Activated CD4-positive, alpha-beta T cell treated with anti-CD3 and anti-CD28 coated beads for 36 hours (primary cell): Measurements from ENCODE around the gene OXCT1. TPM values are rescaled to one million over a fixed set of nuclear protein-coding genes. Genes with fewer than 3 reads are reported as not detected.

Experiments
- ATAC-seq: fragments of 200-7000 bp; cut with Tn5 transposase; one replicate; pipeline ENCODE4 v1.10.0; 2021; ENCODE audit warnings: mild to moderate bottlenecking, moderate library complexity
- CTCF ChIA-PET: fragments of 350-600 bp; sonication (Branson Sonifier 250); formaldehyde crosslinking; loops from one replicate; lab custom pipeline; 2021; ENCODE audit warnings: antibody characterized with exemption; lab: Charles Lee
- POLR2A ChIA-PET: fragments of 350-600 bp; sonication (Branson Sonifier 250); formaldehyde crosslinking; loops from one replicate; lab custom pipeline; 2021; ENCODE audit warnings: antibody characterized with exemption, inconsistent platforms; lab: Charles Lee
- DNase-seq: peaks from one replicate; pipeline ENCODE4 v3.0.0-alpha.2; 2020
- H3K27ac Mint-ChIP-seq: one replicate; pipeline ENCODE4 v1.8.0; 2021; ENCODE audit warnings: mixed read lengths
- H3K27me3 Mint-ChIP-seq: one replicate; pipeline ENCODE4 v1.8.0; 2021; ENCODE audit warnings: mixed read lengths
- H3K36me3 Mint-ChIP-seq: one replicate; pipeline ENCODE4 v1.8.0; 2021; ENCODE audit warnings: low read depth, mixed read lengths
- H3K4me1 Mint-ChIP-seq: one replicate; pipeline ENCODE4 v1.8.0; 2021; ENCODE audit warnings: mixed read lengths
- H3K4me3 Mint-ChIP-seq: one replicate; pipeline ENCODE4 v1.8.0; 2021; ENCODE audit warnings: mild to moderate bottlenecking, moderate library complexity, mixed read lengths
- H3K9me3 Mint-ChIP-seq: one replicate; pipeline ENCODE4 v1.8.0; 2021; ENCODE audit warnings: low read depth, mixed read lengths
- intact Hi-C, 2 experiments: fragments of 100-400 bp; cut with DNase I in 1 of 2; cut with micrococcal nuclease in 1 of 2; formaldehyde crosslinking; loops; one replicate each; pipeline versions ENCODE4 v1.14.2 to v1.15.1; 2022 to 2024; cut with DNase I, micrococcal nuclease
- total RNA-seq, 2 experiments: library from RNA; stranded (reverse); gene quantifications; one replicate each; pipeline ENCODE4 v1.2.3, GENCODE V29; 2021

The OXCT1 gene
- total RNA-seq, 2 experiments from 2014 or later = 70.3 to 91.4 TPM

GRCh38 chr5:41683181-41683580 is 187.0 kb downstream of the OXCT1 start:
- Mint-ChIP-seq H3K4me3 (no peak overlapping the region), H3K36me3 (no peaks in the 10 kb centered on the region), H3K27ac (no peak overlapping the region), H3K4me1 (no peaks in the 10 kb centered on the region), H3K27me3 (peaks cover 19% of the 10 kb centered on the region), H3K9me3 (peaks cover 3% of the 10 kb centered on the region)
- DNase-seq (peak; percentile 11), ATAC-seq (no peak)
- ChIA-PET POLR2A (no interaction called here), CTCF (no interaction called here)
- intact Hi-C loops = no loop called here

- ATAC-seq (no peak), DNase-seq (no peak)
- Mint-ChIP-seq H3K27me3 (peaks cover 19% of the 10 kb centered on the region), H3K4me3 (no peak overlapping the region), H3K4me1 (no peaks in the 10 kb centered on the region), H3K9me3 (peaks cover 3% of the 10 kb centered on the region), H3K36me3 (no peaks in the 10 kb centered on the region), H3K27ac (no peak overlapping the region)
- CTCF ChIA-PET = no interaction called here
- POLR2A ChIA-PET = no interaction called here
- intact Hi-C loops = no loop called here
Observed at GRCh38 chr5:41682641-41683040, 187.6 kb downstream of the OXCT1 start.

GRCh38 chr5:41681840-41682239 is 188.4 kb downstream of the OXCT1 start:
- POLR2A ChIA-PET = no interaction called here
- intact Hi-C loops = no loop called here
- peaks cover 19% of the 10 kb centered on the region for H3K27me3 Mint-ChIP-seq

More at GRCh38 chr5:41681840-41682239, 188.4 kb downstream of the OXCT1 start:
- peaks cover 3% of the 10 kb centered on the region for H3K9me3 Mint-ChIP-seq
- CTCF ChIA-PET = no interaction called here
- no peaks in the 10 kb centered on the region for H3K4me1 Mint-ChIP-seq
- no peak overlapping the region for H3K27ac Mint-ChIP-seq
- H3K4me3 Mint-ChIP-seq = no peak overlapping the region
- H3K36me3 Mint-ChIP-seq = no peaks in the 10 kb centered on the region
- ATAC-seq (no peak), DNase-seq (no peak)

Other genes with a start within 250 kb of the OXCT1 start
- gene RIMOC1, start 33.9 kb upstream of the OXCT1 start, total RNA-seq = 10 to 100 TPM; 25.4 to 26.7 TPM
- gene FBXO4, start 54.9 kb upstream of the OXCT1 start, total RNA-seq = 10 to 100 TPM; 18.8 to 22.3 TPM